Measurements from ENCODE around the gene TBC1D10A. TPM values are rescaled to one million over a fixed set of nuclear protein-coding genes. Genes with fewer than 3 reads are reported as not detected.

TBC1D10A gene
- total RNA-seq, 1 experiment from 2014 or later = 12.6 TPM

DNA sequence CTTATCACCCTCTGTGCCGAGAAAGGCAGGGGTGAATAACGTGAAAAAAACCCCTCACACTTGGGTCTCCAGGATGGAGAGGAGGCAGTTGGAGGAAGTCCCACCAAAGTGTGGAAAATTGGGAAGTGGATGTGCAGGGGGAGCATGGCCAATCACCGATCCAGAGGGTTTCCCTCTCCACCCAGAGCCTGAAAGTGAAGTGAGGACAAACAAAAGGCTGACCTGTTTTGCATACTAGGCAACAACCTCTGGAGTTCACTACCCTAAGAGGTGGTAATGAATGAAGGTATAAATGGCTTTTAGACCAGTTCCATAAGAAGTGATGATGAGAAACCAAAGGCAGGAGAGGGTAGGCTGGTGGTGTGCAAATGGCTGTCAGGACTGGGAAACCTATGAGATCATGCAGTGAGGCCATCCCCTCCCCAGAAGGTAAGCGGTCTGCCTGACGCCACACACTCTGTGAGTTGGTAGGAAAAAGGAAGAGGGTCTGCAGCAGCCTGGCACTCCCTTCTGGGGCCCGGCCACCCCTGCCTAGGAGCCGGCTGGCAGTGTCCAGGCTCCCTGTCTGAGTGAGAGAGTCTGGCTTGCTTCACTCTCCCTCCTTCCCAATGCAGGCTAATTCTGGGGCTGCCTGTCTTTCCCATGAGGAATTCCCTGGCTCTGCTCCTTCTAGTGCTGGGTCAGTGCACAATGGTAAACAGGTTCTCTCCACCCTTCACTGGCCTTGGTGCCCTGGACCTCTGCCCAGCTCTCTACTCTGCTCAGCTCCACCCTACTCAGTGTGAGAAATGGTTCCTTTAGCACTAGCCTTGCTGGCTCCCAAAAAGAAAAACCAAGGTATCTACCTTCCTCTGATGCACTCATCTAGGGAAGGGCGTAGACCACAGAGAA lies 15.6 kb downstream of the TBC1D10A start:
- CTCF ChIA-PET = no interaction called here
- ATAC-seq (peak; percentile 82), DNase-seq (peak; percentile 58)
- Histone ChIP-seq H3K27me3 (ENCODE audit: low read length) (no peaks in the 10 kb centered on the region), H3K9me3 (ENCODE audit: low read length) (no peaks in the 10 kb centered on the region), H3K4me2 (ENCODE audit: low read length) (peak overlapping the region; percentile 76), H3K4me1 (ENCODE audit: insufficient read depth, low read length) (peaks cover 66% of the 10 kb centered on the region), H3F3A (ENCODE audit: low read length, unreplicated experiment) (no peaks in the 10 kb centered on the region), H3K9me2 (replicated peaks; ENCODE audit: low read length) (no peaks in the 10 kb centered on the region), H3K9ac (ENCODE audit: low read length) (peak overlapping the region; percentile 54), H2AFZ (ENCODE audit: low read length) (no peak overlapping the region), H3K4me3 (ENCODE audit: low read length) (peak overlapping the region; percentile 23; the same call in 1 of the 2 replicates), H3K79me2 (ENCODE audit: low read length) (peaks cover 77% of the 10 kb centered on the region), H3K36me3 (ENCODE audit: low read depth, low read length) (no peaks in the 10 kb centered on the region), H4K20me1 (ENCODE audit: low read length) (no peaks in the 10 kb centered on the region), H3K27ac (ENCODE audit: low read length) (peak overlapping the region; percentile 91)
- TF ChIP-seq, protein P1, sequence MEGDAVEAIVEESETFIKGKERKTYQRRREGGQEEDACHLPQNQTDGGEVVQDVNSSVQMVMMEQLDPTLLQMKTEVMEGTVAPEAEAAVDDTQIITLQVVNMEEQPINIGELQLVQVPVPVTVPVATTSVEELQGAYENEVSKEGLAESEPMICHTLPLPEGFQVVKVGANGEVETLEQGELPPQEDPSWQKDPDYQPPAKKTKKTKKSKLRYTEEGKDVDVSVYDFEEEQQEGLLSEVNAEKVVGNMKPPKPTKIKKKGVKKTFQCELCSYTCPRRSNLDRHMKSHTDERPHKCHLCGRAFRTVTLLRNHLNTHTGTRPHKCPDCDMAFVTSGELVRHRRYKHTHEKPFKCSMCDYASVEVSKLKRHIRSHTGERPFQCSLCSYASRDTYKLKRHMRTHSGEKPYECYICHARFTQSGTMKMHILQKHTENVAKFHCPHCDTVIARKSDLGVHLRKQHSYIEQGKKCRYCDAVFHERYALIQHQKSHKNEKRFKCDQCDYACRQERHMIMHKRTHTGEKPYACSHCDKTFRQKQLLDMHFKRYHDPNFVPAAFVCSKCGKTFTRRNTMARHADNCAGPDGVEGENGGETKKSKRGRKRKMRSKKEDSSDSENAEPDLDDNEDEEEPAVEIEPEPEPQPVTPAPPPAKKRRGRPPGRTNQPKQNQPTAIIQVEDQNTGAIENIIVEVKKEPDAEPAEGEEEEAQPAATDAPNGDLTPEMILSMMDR (conservative IDR thresholded peaks at IDR 0.05; ENCODE audit: low read depth, low read length) = no peak
- TF ChIP-seq EZH2 (IDR thresholded peaks at IDR 0.05; ENCODE audit: low read length, unreplicated experiment) = no peak
- TF ChIP-seq EZH2phosphoT487 (IDR thresholded peaks at IDR 0.05; ENCODE audit: borderline replicate concordance, low read length) = no peak
- POLR2A ChIA-PET (ENCODE audit: unreplicated experiment) = no interaction called here
- no TSS peak for BruUV-seq (replicated peaks)
- intact Hi-C loops (cut with micrococcal nuclease) = no loop called here

DNA sequence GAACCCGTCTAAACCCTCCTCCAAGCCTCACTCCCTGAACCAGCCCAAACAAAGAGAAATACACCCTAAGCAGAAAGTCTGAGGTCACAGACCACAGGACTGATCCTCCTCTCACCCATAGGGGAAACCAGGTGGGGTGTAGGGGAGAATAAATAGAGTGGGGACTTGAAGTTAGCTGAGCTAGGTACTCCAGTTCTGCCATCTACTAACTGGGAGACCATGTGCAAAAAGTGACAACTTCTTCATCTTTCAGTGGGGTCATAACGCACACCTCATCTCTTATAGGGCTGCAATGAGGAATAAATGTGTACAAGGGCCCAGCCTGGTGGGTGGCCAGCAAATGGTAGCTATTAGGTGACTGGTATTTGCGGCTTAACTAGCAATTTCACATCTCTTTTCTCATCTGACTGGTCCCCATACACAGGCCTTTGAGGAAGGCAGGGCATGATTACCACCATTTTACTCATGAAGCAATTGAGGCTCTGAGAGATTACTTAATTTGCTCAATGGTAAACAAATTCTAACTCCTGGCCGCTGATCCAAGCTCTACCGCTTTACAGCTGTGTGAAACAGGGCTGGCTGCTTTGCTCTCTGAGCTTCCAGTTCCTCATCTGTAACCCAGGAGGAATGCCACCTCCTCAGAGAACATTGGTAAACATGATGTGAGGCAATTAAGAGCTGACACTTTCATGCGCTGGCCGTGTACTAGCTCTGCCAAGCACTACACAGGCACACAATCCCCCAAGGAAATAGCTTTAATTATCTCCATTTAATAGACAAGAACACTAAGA lies 16.6 kb downstream of the TBC1D10A start:
- ChIA-PET CTCF (interaction anchor here (0.6 kb wide), 1 partner anchor 17 kb away, joined by 4 read pairs; no protein-coding TSS in a partner anchor), POLR2A (ENCODE audit: unreplicated experiment) (no interaction called here)
- Histone ChIP-seq H3K9me3 (ENCODE audit: low read length) (no peaks in the 10 kb centered on the region), H3K9me2 (replicated peaks; ENCODE audit: low read length) (no peaks in the 10 kb centered on the region), H3K27ac (ENCODE audit: low read length) (no peak overlapping the region), H3K36me3 (ENCODE audit: low read depth, low read length) (no peaks in the 10 kb centered on the region), H3K27me3 (ENCODE audit: low read length) (no peaks in the 10 kb centered on the region), H3K9ac (ENCODE audit: low read length) (no peak overlapping the region), H4K20me1 (ENCODE audit: low read length) (no peaks in the 10 kb centered on the region), H3K4me1 (ENCODE audit: insufficient read depth, low read length) (peaks cover 74% of the 10 kb centered on the region), H2AFZ (ENCODE audit: low read length) (no peak overlapping the region), H3K4me3 (ENCODE audit: low read length) (no peak overlapping the region), H3K4me2 (ENCODE audit: low read length) (no peak overlapping the region), H3F3A (ENCODE audit: low read length, unreplicated experiment) (peaks cover 5% of the 10 kb centered on the region), H3K79me2 (ENCODE audit: low read length) (peaks cover 74% of the 10 kb centered on the region)
- TF ChIP-seq, protein P1 (conservative IDR thresholded peaks at IDR 0.05; ENCODE audit: low read depth, low read length) = no peak
- ATAC-seq (no peak), DNase-seq (no peak)
- intact Hi-C loops (cut with micrococcal nuclease) = no loop called here
- BruUV-seq (replicated peaks) = no TSS peak

Measured in PC-3 (cell line).